Nephron progenitor cell (in vitro differentiated cells): ENCODE results near the gene ATP5MC2.

Source experiments
- DNase-seq: peaks from one replicate; pipeline ENCODE4 v3.0.0; 2021
- H3K27ac Mint-ChIP-seq: 2 replicates; pipeline ENCODE4 v1.8.0; 2021; ENCODE audit warnings: mild to moderate bottlenecking, moderate library complexity, mixed read lengths
- H3K27me3 Mint-ChIP-seq: 2 replicates; pipeline ENCODE4 v1.8.0; 2021; ENCODE audit warnings: mild to moderate bottlenecking, low read depth, mixed read lengths; ENCODE audit not compliant: poor library complexity
- H3K36me3 Mint-ChIP-seq: 2 replicates; pipeline ENCODE4 v1.8.0; 2021; ENCODE audit warnings: low read depth, mixed read lengths
- H3K4me1 Mint-ChIP-seq: 2 replicates; pipeline ENCODE4 v1.8.0; 2021; ENCODE audit warnings: mixed read lengths
- H3K4me3 Mint-ChIP-seq: 2 replicates; pipeline ENCODE4 v1.8.0; 2021; ENCODE audit warnings: mild to moderate bottlenecking, moderate library complexity, mixed read lengths
- H3K9me3 Mint-ChIP-seq: 2 replicates; pipeline ENCODE4 v1.8.0; 2021; ENCODE audit warnings: mild to moderate bottlenecking, moderate library complexity, mixed read lengths
- CTCF ChIP-seq: fragments of 200-600 bp; sonication (generic); IDR thresholded peaks from 2 replicates; pipeline ENCODE4 v1.5.0; 2021; ENCODE audit warnings: antibody characterized with exemption

Gene ATP5MC2

GRCh38 chr12:53696655-53697331, 20.9 kb upstream of the ATP5MC2 start:
- H3K27ac Mint-ChIP-seq = no peak overlapping the region

GRCh38 chr12:53696285-53696654, 20.4 kb upstream of the ATP5MC2 start:
- peak; percentile 60 for DNase-seq
- Mint-ChIP-seq H3K27ac (no peak overlapping the region), H3K36me3 (no peaks in the 10 kb centered on the region), H3K9me3 (peaks cover 6% of the 10 kb centered on the region), H3K27me3 (peaks cover 87% of the 10 kb centered on the region), H3K4me3 (peak overlapping the region; percentile 83), H3K4me1 (peaks cover 67% of the 10 kb centered on the region)
- TF ChIP-seq CTCF = no peak

More at GRCh38 chr12:53696655-53697331, 20.9 kb upstream of the ATP5MC2 start:
- TF ChIP-seq CTCF = no peak
- Mint-ChIP-seq H3K4me1 (peaks cover 71% of the 10 kb centered on the region), H3K9me3 (peaks cover under 1% of the 10 kb centered on the region), H3K36me3 (no peaks in the 10 kb centered on the region), H3K27me3 (peaks cover 92% of the 10 kb centered on the region), H3K4me3 (peak overlapping the region; percentile 83)
- no peak for DNase-seq

- Mint-ChIP-seq H3K27ac (no peak overlapping the region), H3K27me3 (peaks cover 82% of the 10 kb centered on the region), H3K36me3 (no peaks in the 10 kb centered on the region), H3K9me3 (peaks cover 7% of the 10 kb centered on the region), H3K4me3 (peak overlapping the region; percentile 83), H3K4me1 (peaks cover 62% of the 10 kb centered on the region)
- TF ChIP-seq CTCF = no peak
- peak; percentile 74 for DNase-seq
Measured at GRCh38 chr12:53695152-53696145, 19.6 kb upstream of the ATP5MC2 start.

GRCh38 chr12:53694756-53695151, 18.9 kb upstream of the ATP5MC2 start:
- no peak for TF ChIP-seq CTCF
- H3K27ac Mint-ChIP-seq = no peak overlapping the region
- no peak for DNase-seq

GRCh38 chr12:53688134-53688533, 12.3 kb upstream of the ATP5MC2 start:
- DNase-seq = no peak
- peaks cover 7% of the 10 kb centered on the region for H3K9me3 Mint-ChIP-seq
- no peak overlapping the region for H3K27ac Mint-ChIP-seq
- no peak overlapping the region for H3K4me3 Mint-ChIP-seq
- peaks cover 20% of the 10 kb centered on the region for H3K27me3 Mint-ChIP-seq
- no peaks in the 10 kb centered on the region for H3K36me3 Mint-ChIP-seq
- TF ChIP-seq CTCF = no peak
- H3K4me1 Mint-ChIP-seq = peaks cover 32% of the 10 kb centered on the region

More at GRCh38 chr12:53694756-53695151, 18.9 kb upstream of the ATP5MC2 start:
- H3K4me1 Mint-ChIP-seq = peaks cover 55% of the 10 kb centered on the region
- H3K4me3 Mint-ChIP-seq = peak overlapping the region; percentile 73
- H3K36me3 Mint-ChIP-seq = no peaks in the 10 kb centered on the region
- H3K27me3 Mint-ChIP-seq = peaks cover 75% of the 10 kb centered on the region
- peaks cover 7% of the 10 kb centered on the region for H3K9me3 Mint-ChIP-seq
